Stimulated activated CD4-positive, alpha-beta T cell treated with anti-CD3 and anti-CD28 coated beads, Interleukin-15, amount 100 ng/mL, for 1 hour (primary cell): ENCODE results near the gene SPIB.
"Not testable (repeated sequence)": the region's sequence is repeated elsewhere in the genome, so short reads cannot be mapped to it uniquely, and the experiment has no call there.

Experiments
- DNase-seq, 2 donors: peaks; one replicate each; pipeline ENCODE4 v3.0.0-alpha.2; 2020; ENCODE audit warnings: low read depth in 1 of 2, low spot score in 1 of 2

SPIB gene

GRCh38 chr19:50418176-50419021 is at the start of gene SPIB:
TSS of gene SPIB (plus strand) at chr19:50418938. CDS start at chr19:50418963, 25 bp downstream.
- no peak for DNase-seq

GRCh38 chr19:50371914-50372475 is 46.7 kb upstream of the SPIB start:
- no peak for DNase-seq

GRCh38 chr19:50376166-50377050 is 42.3 kb upstream of the SPIB start, which contains the start of gene NR1H2:
TSS of gene NR1H2 (plus strand) at chr19:50376457. CDS start at chr19:50377606, 1,149 bp downstream.
- peak; percentile 85 to 86 for DNase-seq

GRCh38 chr19:50377051-50377461 is 41.7 kb upstream of the SPIB start:
- DNase-seq, result peak in 1 of 2 donors; percentile 36

GRCh38 chr19:50377517-50377916 is 41.2 kb upstream of the SPIB start:
- DNase-seq, result no peak

GRCh38 chr19:50378169-50378862 is 40.4 kb upstream of the SPIB start:
- DNase-seq, result no peak

GRCh38 chr19:50378863-50379236 is 39.9 kb upstream of the SPIB start:
- no peak for DNase-seq

- no peak for DNase-seq
These were observed 39.1 kb upstream of the SPIB start for GRCh38 chr19:50379602-50380001.

- DNase-seq, result no peak
These were observed 38.6 kb upstream of the SPIB start for GRCh38 chr19:50380137-50380536.

GRCh38 chr19:50380751-50381151 is 38.0 kb upstream of the SPIB start:
- no peak for DNase-seq

GRCh38 chr19:50381881-50382729 is 36.6 kb upstream of the SPIB start:
- DNase-seq, result no peak

GRCh38 chr19:50383001-50383851 is 35.5 kb upstream of the SPIB start:
- DNase-seq, result no peak

- DNase-seq, result peak; percentile 99
These were observed 34.7 kb upstream of the SPIB start, which contains the start of gene POLD1 for GRCh38 chr19:50383852-50384684. TSS of gene POLD1 (plus strand) at chr19:50384347. CDS start at chr19:50398852, 14,505 bp downstream.

GRCh38 chr19:50384685-50385535 is 33.8 kb upstream of the SPIB start:
- no peak for DNase-seq

GRCh38 chr19:50387176-50387867 is 31.4 kb upstream of the SPIB start:
- DNase-seq, result no peak

- no peak for DNase-seq
These were observed 30.9 kb upstream of the SPIB start for GRCh38 chr19:50387868-50388245.

GRCh38 chr19:50390295-50390694 is 28.4 kb upstream of the SPIB start:
- not testable (repeated sequence) for DNase-seq
